ENCODE measurements around the gene TSPEAR. TPM values are rescaled to one million over a fixed set of nuclear protein-coding genes. Genes with fewer than 3 reads are reported as not detected.

TSPEAR gene
- total and polyA plus RNA-seq, 2 donors from 2014 or later: 0.09 to 0.22 TPM

- Histone ChIP-seq H3K9me3 (ENCODE audit: control insufficient read depth in 2 of 3, insufficient read depth in 1 of 3, low read length in 3 of 3) (peaks cover 0 to 14% (median 0%) of the 10 kb centered on the region in 3 donors), H3K4me3 (ENCODE audit: low read length in 3 of 3) (peak overlapping the region in 2 of 3 donors; percentile 44 to 49), H3K4me1 (ENCODE audit: control insufficient read depth in 2 of 3, insufficient read depth in 2 of 3, low read depth in 1 of 3, low read length in 3 of 3) (no peaks in the 10 kb centered on the region), H3K36me3 (ENCODE audit: control insufficient read depth in 2 of 3, insufficient read depth in 3 of 3, low read length in 3 of 3) (no peaks in the 10 kb centered on the region), H3K27me3 (ENCODE audit: control insufficient read depth, insufficient read depth, low read length) (no peaks in the 10 kb centered on the region), H3K9ac (ENCODE audit: low read length in 3 of 3) (no peak overlapping the region), H3K27ac (ENCODE audit: low read depth in 2 of 2, low read length in 2 of 2) (no peak overlapping the region)
- peak; percentile 46 to 76 (median 68) for DNase-seq
- intact Hi-C loops (cut with DNase I): no loop called here
- FAIRE-seq: no peak
- TF ChIP-seq CTCF (IDR thresholded peaks at IDR 0.05; ENCODE audit: borderline replicate concordance, extremely low read depth, insufficient read depth): peak; percentile 12
Observed at GRCh38 chr21:44455524-44456213, 255.7 kb downstream of the TSPEAR start.

- intact Hi-C loops (cut with DNase I): no loop called here
Observed at GRCh38 chr21:44454747-44455523, 256.4 kb downstream of the TSPEAR start, which contains the start of gene LRRC3. TSS of gene LRRC3 (plus strand) at chr21:44455510. CDS start at chr21:44456645, 1,135 bp downstream.

GRCh38 chr21:44454058-44454457 is 257.3 kb downstream of the TSPEAR start:
- DNase-seq (no peak), FAIRE-seq (no peak)
- no peaks in the 10 kb centered on the region for H3K4me1 ChIP-seq (ENCODE audit: control insufficient read depth in 2 of 3, insufficient read depth in 2 of 3, low read depth in 1 of 3, low read length in 3 of 3)
- no peak overlapping the region for H3K27ac ChIP-seq (ENCODE audit: low read depth in 2 of 2, low read length in 2 of 2)
- no peak for TF ChIP-seq CTCF (IDR thresholded peaks at IDR 0.05; ENCODE audit: borderline replicate concordance, extremely low read depth, insufficient read depth)
- no peaks in the 10 kb centered on the region for H3K27me3 ChIP-seq (ENCODE audit: control insufficient read depth, insufficient read depth, low read length)
- no peak overlapping the region for H3K4me3 ChIP-seq (ENCODE audit: low read length in 3 of 3)
- peaks cover 0 to 14% (median 0%) of the 10 kb centered on the region in 3 donors for H3K9me3 ChIP-seq (ENCODE audit: control insufficient read depth in 2 of 3, insufficient read depth in 1 of 3, low read length in 3 of 3)
- H3K36me3 ChIP-seq (ENCODE audit: control insufficient read depth in 2 of 3, insufficient read depth in 3 of 3, low read length in 3 of 3): no peaks in the 10 kb centered on the region
- intact Hi-C loops (cut with DNase I): no loop called here
- H3K9ac ChIP-seq (ENCODE audit: low read length in 3 of 3): no peak overlapping the region

More at GRCh38 chr21:44454747-44455523, 256.4 kb downstream of the TSPEAR start, which contains the start of gene LRRC3:
- Histone ChIP-seq H3K4me3 (ENCODE audit: low read length in 3 of 3) (peak within 1 kb of the TSS in 2 of 3 donors; percentile 44 to 49), H3K27ac (ENCODE audit: low read depth in 2 of 2, low read length in 2 of 2) (no peak within 1 kb of the TSS), H3K36me3 (ENCODE audit: control insufficient read depth in 2 of 3, insufficient read depth in 3 of 3, low read length in 3 of 3) (no peaks in the 10 kb centered on the region), H3K27me3 (ENCODE audit: control insufficient read depth, insufficient read depth, low read length) (no peaks in the 10 kb centered on the region), H3K9ac (ENCODE audit: low read length in 3 of 3) (no peak within 1 kb of the TSS), H3K4me1 (ENCODE audit: control insufficient read depth in 2 of 3, insufficient read depth in 2 of 3, low read depth in 1 of 3, low read length in 3 of 3) (no peaks in the 10 kb centered on the region), H3K9me3 (ENCODE audit: control insufficient read depth in 2 of 3, insufficient read depth in 1 of 3, low read length in 3 of 3) (peaks cover 0 to 14% (median 0%) of the 10 kb centered on the region in 3 donors)
- DNase-seq (peak; percentile 90 to 97 (median 94)), FAIRE-seq (no peak)
- no peak for TF ChIP-seq CTCF (IDR thresholded peaks at IDR 0.05; ENCODE audit: borderline replicate concordance, extremely low read depth, insufficient read depth)

Measured in kidney (tissue), 14 donors.